Prostate gland (tissue), 2 donors: Measurements from ENCODE around the gene FHOD3.
"Not testable (repeated sequence)": the region's sequence is repeated elsewhere in the genome, so short reads cannot be mapped to it uniquely, and the experiment has no call there.

Experiments used
- POLR2AphosphoS5 ChIP-seq: sonication (generic); formaldehyde crosslinking; IDR thresholded peaks from one replicate; pipeline ENCODE4 v1.6.1; 2017; ENCODE audit warnings: antibody characterized with exemption
- TF ChIP-seq, protein P1 (sequence below), 4 experiments: fragments of 200-600 bp in 2 of 4; fragments of 450-650 bp in 2 of 4; sonication (generic) in 2 of 4; IDR thresholded peaks; 1 replicate in 3 of 4; 2 replicates in 1 of 4; pipeline ENCODE4 v1.5.1; 2016 to 2019; ENCODE audit warnings: antibody characterized with exemption in 4 of 4, mild to moderate bottlenecking in 2 of 4, moderate library complexity in 2 of 4

DNA sequence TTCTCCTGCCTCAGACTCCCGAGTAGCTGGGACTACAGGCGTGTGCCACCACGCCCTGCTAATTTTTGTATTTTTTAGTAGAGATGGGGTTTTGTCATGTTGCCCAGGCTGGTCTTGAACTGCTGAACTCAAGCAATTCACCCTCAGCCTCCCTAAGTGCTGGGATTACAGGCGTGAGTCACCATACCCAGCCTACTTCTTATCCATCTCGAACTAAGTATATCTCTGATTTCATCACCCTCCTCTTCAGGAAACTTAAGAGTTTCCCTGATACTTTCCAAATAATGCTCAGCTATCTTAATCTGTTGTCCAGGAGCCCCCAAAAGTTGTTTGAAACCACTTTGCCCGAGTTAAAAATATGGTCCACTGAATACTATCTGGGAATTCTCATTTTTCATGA, 59.2 kb downstream of the FHOD3 start:
- TF ChIP-seq, protein P1, sequence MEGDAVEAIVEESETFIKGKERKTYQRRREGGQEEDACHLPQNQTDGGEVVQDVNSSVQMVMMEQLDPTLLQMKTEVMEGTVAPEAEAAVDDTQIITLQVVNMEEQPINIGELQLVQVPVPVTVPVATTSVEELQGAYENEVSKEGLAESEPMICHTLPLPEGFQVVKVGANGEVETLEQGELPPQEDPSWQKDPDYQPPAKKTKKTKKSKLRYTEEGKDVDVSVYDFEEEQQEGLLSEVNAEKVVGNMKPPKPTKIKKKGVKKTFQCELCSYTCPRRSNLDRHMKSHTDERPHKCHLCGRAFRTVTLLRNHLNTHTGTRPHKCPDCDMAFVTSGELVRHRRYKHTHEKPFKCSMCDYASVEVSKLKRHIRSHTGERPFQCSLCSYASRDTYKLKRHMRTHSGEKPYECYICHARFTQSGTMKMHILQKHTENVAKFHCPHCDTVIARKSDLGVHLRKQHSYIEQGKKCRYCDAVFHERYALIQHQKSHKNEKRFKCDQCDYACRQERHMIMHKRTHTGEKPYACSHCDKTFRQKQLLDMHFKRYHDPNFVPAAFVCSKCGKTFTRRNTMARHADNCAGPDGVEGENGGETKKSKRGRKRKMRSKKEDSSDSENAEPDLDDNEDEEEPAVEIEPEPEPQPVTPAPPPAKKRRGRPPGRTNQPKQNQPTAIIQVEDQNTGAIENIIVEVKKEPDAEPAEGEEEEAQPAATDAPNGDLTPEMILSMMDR (IDR thresholded peaks at IDR 0.05), result not testable (repeated sequence)
- not testable (repeated sequence) for TF ChIP-seq POLR2AphosphoS5
